Measurements from ENCODE around the gene TROAP.

DNA sequence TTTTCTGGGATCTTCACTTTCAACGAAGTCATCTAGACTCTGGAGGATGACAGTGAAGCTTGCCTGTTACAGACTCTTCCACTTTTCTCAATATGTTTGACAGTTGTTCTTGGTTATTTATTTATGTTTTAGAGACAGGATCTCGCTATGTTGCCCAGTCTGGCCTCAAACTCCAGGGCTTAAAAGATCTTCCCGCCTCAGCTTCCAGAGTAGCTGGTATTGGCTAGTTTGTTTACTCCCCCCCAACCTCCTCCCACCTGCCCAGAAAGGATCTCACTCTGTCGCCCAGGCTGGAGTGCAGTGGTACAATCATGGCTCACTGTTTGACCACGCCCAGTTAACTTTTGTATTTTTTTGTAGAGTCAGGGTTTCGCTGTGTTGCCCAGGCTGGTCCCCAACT lies 47.5 kb downstream of the TROAP start:
- no peak for TF ChIP-seq ZNF24 (tag by site-specific recombination; IDR thresholded peaks at IDR 0.05)
- no peak for TF ChIP-seq ZNF169 (tag by site-specific recombination; IDR thresholded peaks at IDR 0.05)
- no peak for TF ChIP-seq AEBP2 (tag by site-specific recombination; IDR thresholded peaks at IDR 0.05; ENCODE audit: borderline replicate concordance)
- TF ChIP-seq ZNF624 (tag by site-specific recombination; IDR thresholded peaks at IDR 0.05) = no peak
- no peak for TF ChIP-seq CTCF (tag by site-specific recombination; IDR thresholded peaks at IDR 0.05)
- peak; percentile 96 for TF ChIP-seq ZNF121 (tag by site-specific recombination; IDR thresholded peaks at IDR 0.05)

Data from HEK293 (cell line).